Esophagus muscularis mucosa (tissue), 3 donors: ENCODE measurements around the gene KIF3A.

ENCODE experiments used
- EP300 ChIP-seq: sonication (generic); formaldehyde crosslinking; IDR thresholded peaks from one replicate; pipeline ENCODE4 v1.6.1; 2017; ENCODE audit warnings: antibody characterized with exemption
- TF ChIP-seq, protein P1 (sequence below), 3 experiments: fragments of 200-600 bp in 2 of 3; fragments of 450-650 bp in 1 of 3; sonication (generic) in 2 of 3; IDR thresholded peaks; one replicate each; pipeline ENCODE4 v1.5.1; 2017 to 2019; ENCODE audit warnings: antibody characterized with exemption in 3 of 3, mild to moderate bottlenecking in 2 of 3, moderate library complexity in 1 of 3

DNA sequence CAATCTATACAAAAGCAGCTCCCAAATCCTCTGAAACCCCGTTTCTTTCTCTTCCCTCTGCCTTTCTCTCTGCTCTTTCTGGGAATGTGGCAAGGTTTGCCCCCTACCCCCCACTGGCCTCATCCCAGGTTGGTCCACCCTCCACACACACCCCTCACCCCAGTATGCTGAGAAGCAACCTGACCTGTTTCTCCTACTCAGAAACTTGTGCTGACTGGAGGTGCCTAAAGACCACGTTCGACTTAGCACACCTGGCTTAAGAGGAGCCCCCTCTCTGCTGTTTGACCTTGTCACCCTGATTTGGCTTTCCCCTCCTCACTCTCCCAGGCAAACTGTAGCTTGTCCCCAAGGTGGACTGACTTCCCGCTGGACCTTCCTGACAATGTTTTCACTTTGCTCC, 40.8 kb upstream of the KIF3A start:
- TF ChIP-seq, protein P1, sequence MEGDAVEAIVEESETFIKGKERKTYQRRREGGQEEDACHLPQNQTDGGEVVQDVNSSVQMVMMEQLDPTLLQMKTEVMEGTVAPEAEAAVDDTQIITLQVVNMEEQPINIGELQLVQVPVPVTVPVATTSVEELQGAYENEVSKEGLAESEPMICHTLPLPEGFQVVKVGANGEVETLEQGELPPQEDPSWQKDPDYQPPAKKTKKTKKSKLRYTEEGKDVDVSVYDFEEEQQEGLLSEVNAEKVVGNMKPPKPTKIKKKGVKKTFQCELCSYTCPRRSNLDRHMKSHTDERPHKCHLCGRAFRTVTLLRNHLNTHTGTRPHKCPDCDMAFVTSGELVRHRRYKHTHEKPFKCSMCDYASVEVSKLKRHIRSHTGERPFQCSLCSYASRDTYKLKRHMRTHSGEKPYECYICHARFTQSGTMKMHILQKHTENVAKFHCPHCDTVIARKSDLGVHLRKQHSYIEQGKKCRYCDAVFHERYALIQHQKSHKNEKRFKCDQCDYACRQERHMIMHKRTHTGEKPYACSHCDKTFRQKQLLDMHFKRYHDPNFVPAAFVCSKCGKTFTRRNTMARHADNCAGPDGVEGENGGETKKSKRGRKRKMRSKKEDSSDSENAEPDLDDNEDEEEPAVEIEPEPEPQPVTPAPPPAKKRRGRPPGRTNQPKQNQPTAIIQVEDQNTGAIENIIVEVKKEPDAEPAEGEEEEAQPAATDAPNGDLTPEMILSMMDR (IDR thresholded peaks at IDR 0.05) = no peak
- no peak for TF ChIP-seq EP300
